ENCODE results near the gene ZKSCAN4. TPM values are rescaled to one million over a fixed set of nuclear protein-coding genes. Genes with fewer than 3 reads are reported as not detected.

The ZKSCAN4 gene
- total RNA-seq = 6.2 and 8.6 TPM in 2 replicates

DNA sequence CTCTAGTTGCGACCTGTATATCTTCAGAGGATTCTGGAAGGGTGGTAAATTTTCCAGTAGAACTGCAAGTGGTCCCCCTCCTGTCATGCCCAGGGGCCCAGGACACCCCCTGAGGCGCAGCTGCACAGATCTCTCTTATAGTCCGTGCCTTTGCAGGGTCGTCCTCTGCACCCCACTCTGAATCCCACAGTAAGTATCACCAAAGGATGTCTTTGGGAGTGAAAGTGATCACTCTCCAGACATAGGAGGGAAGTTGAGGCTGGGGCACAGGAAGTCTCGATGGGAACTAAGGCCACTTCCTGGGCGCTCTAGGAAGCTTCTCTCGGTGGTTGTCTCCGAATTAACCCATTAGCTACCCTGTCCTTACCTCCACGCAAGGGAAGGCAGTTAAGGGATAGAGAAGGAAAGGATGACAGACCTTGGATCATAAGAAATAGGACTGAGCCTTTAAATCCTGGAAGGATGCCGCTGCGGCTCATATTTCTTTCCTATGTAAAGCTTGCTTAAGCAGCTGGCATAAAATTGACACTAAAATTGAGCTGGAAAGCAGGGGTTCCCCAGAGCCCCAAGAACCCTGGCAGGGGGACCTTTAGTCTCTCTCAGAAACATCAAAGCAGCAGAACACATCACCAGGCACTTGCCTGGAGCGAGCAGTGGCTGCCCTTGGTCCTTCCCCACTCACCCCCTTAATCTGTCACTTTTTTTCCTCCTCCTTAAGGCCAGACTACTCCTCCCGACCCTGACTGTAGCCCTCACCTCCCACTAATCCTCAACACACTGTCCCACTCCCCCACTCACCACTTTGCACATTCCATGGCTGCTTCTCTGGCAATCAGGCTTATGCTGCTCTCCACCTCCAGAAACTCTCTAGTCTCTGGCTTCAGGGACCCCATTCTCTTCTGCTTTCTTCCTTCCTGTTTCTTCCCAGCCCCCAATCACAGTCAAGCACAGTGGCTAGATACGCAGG lies at the start of gene ZKSCAN4:
ZKSCAN4 (minus strand) TSS at position 261 of the 967 bp plus-strand sequence. CDS start 289 bp downstream, outside the sequence.

DNA sequence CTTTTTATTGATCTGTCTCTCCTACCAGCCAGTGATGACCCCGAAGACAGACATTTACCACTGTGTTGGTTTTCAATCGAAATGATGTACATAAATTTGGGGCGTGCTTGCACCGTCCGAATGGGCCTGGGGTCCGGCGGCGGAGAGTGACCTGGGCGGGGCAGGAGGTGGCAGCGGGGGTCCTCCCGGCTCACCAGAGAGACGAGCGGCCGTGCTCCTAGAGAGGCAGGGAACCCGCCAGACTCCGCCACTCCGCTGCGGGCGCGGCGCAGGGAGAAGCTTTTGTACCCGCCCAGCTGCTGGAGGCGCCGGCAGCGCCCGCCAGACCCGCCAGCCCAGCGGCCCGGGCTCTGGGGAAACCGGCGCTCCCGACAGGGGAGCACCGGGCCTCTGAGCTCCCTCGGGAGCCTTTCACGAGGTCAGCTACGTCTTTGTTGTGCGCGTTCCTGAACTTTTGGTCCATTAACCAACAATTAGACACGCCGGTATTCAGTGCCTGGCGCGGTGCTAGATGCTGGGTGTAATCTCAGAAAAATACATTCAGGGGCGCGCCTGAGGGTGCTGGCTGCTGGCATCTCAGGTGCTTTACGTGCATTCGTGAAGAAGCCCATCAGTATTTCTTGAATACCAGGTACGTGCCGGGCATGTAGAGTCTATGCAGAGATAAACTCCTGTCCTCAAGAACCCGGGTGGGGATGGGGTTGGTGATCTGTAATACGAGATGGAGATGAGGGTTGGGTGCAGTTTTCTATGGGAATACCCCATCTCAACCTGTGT lies 29.4 kb upstream of the ZKSCAN4 start, which contains the start of gene PGBD1:
PGBD1 (plus strand) TSS at position 285 of the 777 bp plus-strand sequence. CDS start 2,242 bp downstream, outside the sequence.

DNA sequence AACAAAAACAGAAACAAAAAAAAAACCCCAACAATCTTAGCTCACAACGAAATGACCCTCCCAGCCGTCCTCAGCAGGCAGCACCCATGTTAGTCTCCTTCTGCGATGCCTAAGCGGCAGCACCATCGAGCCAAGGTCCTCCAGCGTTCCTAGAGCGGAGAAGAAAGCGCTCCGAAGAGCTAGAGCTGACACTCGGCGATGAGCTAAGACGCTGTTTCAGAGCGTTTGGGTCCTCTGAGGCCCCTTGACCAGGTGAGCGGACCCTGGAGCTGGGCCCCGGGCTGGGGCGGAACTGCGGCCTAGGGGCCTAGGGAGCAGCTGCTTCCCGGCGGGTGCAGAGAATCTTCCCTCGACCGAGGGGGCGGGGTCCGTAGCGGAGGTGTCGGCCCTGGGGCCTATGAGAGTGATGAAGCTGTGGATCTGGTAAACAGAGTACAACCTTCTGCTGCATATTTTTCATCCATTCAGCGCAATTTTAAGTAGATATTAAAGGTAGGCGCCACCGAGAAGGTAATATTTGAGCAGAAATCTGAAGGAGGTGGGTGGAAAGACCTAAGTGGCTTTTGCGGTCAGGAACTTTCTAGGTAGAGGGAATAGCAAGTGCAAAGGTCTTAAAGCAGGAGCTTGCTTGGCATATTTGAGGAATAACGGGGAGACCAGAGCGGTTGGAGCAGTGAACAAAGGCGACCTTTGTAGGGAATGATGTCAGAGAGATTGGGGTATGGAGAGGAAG lies 15.1 kb upstream of the ZKSCAN4 start, which contains the start of gene ZSCAN26:
ZSCAN26 (plus strand) TSS at position 182 of the 733 bp plus-strand sequence. CDS start 4,777 bp downstream, outside the sequence.

DNA sequence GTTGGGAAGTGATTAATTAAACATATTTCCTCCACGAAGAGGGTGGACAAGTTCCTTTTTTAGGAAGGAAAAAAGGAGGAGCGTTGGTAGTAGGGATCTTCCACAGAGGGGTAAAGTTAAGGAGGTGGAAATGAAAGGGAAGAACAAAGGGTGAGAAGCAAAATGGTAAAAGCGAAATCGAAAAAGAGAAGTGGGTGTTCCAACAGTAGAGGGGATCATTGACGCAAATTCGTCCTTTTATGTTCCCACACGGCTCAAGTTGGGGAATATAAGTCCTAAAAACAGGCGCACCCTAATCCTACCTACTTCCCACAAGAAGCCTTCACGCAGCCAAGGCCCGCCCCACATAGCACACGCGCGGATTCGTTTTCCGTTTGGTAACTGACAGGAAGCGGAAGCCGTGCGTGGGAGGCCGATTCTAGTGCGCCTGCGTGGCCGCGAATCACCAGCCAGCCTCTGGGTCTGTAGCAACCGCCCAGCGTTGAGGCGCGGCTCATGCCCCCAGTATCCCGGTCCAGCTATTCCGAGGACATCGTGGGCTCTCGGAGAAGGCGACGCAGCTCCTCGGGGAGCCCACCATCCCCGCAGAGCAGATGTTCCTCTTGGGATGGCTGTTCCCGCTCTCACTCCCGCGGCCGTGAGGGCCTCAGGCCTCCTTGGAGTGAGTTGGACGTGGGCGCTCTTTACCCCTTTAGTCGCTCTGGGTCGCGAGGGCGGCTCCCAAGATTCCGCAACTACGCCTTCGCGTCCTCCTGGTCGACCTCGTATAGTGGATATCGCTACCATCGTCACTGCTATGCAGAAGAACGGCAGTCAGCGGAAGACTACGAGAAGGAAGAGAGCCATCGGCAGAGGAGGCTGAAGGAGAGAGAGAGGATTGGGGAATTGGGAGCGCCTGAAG lies 7.1 kb upstream of the ZKSCAN4 start, which contains the start of gene NKAPL:
NKAPL (plus strand) TSS at position 421 of the 901 bp plus-strand sequence; CDS start at position 496, 75 bp downstream.

DNA sequence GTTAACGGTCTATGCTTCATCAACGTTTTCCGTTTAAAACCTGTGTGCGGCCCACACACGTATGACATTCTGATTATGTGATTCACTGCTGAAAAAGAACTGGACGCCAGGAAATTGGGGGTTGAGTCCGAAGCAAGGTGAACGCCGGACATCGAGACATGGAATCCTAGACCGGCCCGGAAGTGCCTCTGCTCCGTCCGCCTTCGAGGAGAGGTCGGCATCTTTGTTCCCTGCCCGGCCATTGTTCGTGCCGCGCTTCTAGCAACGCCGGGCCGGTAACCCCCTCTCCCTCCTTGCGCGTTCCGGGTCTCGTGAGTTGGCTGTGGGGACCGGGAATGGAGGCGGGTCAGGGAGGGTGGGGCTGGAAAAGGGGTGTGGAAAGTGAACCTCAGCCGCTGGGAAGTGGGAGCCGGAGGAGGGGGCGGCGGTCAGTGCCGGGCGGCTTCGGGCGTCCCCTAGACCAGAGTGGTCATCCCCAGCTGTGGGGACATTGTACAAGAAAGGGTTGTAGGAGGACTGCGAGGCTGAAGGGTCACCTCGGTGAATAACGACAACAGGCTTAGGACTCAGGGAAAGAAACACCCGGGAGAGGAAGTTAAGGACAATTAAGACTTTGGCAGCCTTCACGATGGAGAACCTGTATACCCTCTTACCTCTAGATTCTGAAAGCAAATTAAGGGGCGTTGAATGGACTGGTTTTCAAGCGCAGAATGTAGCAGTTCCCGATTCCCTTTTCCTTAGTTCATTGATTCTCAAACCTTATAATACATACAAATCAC lies 26.8 kb downstream of the ZKSCAN4 start, which contains the start of gene ZSCAN9:
ZSCAN9 (plus strand) TSS at position 220 of the 779 bp plus-strand sequence. CDS start 1,810 bp downstream, outside the sequence.

Other genes with a start within 250 kb of the ZKSCAN4 start
- 1.6 and 2.2 TPM in 2 replicates for gene ZNF165, start 171.7 kb downstream of the ZKSCAN4 start, total RNA-seq
- gene ZSCAN16, start 127.7 kb downstream of the ZKSCAN4 start, total RNA-seq = 0.79 and 1.1 TPM in 2 replicates
- 18.1 and 18.8 TPM in 2 replicates for gene ZKSCAN8, start 110.4 kb downstream of the ZKSCAN4 start, total RNA-seq
- 14.9 and 16.5 TPM in 2 replicates for gene ZSCAN9, start 27.0 kb downstream of the ZKSCAN4 start, total RNA-seq
- 2.7 and 3.5 TPM in 2 replicates for gene NKAPL, start 7.0 kb upstream of the ZKSCAN4 start, total RNA-seq
- 13.0 and 14.7 TPM in 2 replicates for gene ZSCAN26, start 14.9 kb upstream of the ZKSCAN4 start, total RNA-seq
- 3.5 and 4.8 TPM in 2 replicates for gene PGBD1, start 29.3 kb upstream of the ZKSCAN4 start, total RNA-seq
- gene ZSCAN31, start 83.9 kb upstream of the ZKSCAN4 start, total RNA-seq = 2.0 and 2.3 TPM in 2 replicates
- 3.9 and 7.9 TPM in 2 replicates for gene ZKSCAN3, start 97.7 kb upstream of the ZKSCAN4 start, total RNA-seq
- 8.4 and 9.0 TPM in 2 replicates for gene ZSCAN12, start 147.5 kb upstream of the ZKSCAN4 start, total RNA-seq
- gene ZSCAN23, start 191.2 kb upstream of the ZKSCAN4 start, total RNA-seq = 8.2 and 11.0 TPM in 2 replicates